WTC11 (cell line): ENCODE measurements around the gene FBN3. TPM values are rescaled to one million over a fixed set of nuclear protein-coding genes. Genes with fewer than 3 reads are reported as not detected.

Experiments used
- ATAC-seq: fragments of 200-7000 bp; cut with Tn5 transposase; 2 replicates; pipeline ENCODE4 v1.10.0; 2021; ENCODE audit warnings: mild to moderate bottlenecking, moderate library complexity
- CTCF ChIA-PET: fragments of 300-600 bp; sonication (Branson Sonifier 250); formaldehyde crosslinking; loops from one replicate; lab custom pipeline; 2021; ENCODE audit warnings: antibody characterized with exemption; lab: Charles Lee
- POLR2A ChIA-PET: fragments of 350-600 bp; sonication (Branson Sonifier 250); formaldehyde crosslinking; loops from one replicate; lab custom pipeline; 2021; ENCODE audit warnings: antibody characterized with exemption; lab: Charles Lee
- DNase-seq: peaks from one replicate; pipeline ENCODE4 v3.0.0; 2021; ENCODE audit warnings: low spot score
- H3K27ac Mint-ChIP-seq: 2 replicates; pipeline ENCODE4 v1.8.0; 2021; ENCODE audit warnings: mixed read lengths
- H3K27me3 Mint-ChIP-seq: 2 replicates; pipeline ENCODE4 v1.8.0; 2021; ENCODE audit warnings: low read depth, mild to moderate bottlenecking, moderate library complexity, mixed read lengths
- H3K36me3 Mint-ChIP-seq: 2 replicates; pipeline ENCODE4 v1.8.0; 2021; ENCODE audit warnings: mixed read lengths
- H3K4me1 Mint-ChIP-seq: 2 replicates; pipeline ENCODE4 v1.8.0; 2022; ENCODE audit warnings: mixed read lengths
- H3K4me3 Mint-ChIP-seq: 2 replicates; pipeline ENCODE4 v1.8.0; 2021; ENCODE audit warnings: mild to moderate bottlenecking, moderate library complexity, mixed read lengths
- H3K9me3 Mint-ChIP-seq: 2 replicates; pipeline ENCODE4 v1.8.0; 2021; ENCODE audit warnings: mixed read lengths
- CBFB ChIP-seq: sonication (generic); formaldehyde crosslinking; IDR thresholded peaks from 2 replicates; pipeline ENCODE4 v1.8.1; 2022; ENCODE audit warnings: mild to moderate bottlenecking, low read depth, missing genetic modification reagents
- EMX1 ChIP-seq: fragments of 250-450 bp; sonication (Bioruptor Pico); IDR thresholded peaks from 2 replicates; pipeline ENCODE4 v1.8.0; 2021; ENCODE audit warnings: mild to moderate bottlenecking
- FOXP1 ChIP-seq: sonication (generic); formaldehyde crosslinking; IDR thresholded peaks from 2 replicates; pipeline ENCODE4 v1.8.0; 2022; ENCODE audit warnings: missing genetic modification reagents, mild to moderate bottlenecking, moderate library complexity, borderline replicate concordance
- GRHL2 ChIP-seq: fragments of 250-450 bp; sonication (Bioruptor Pico); IDR thresholded peaks from 2 replicates; pipeline ENCODE4 v1.8.0; 2022; ENCODE audit warnings: mild to moderate bottlenecking, moderate library complexity; ENCODE audit not compliant: insufficient replicate concordance, severe bottlenecking
- JAZF1 ChIP-seq: fragments of 250-450 bp; sonication (Bioruptor Pico); IDR thresholded peaks from 2 replicates; pipeline ENCODE4 v1.9.0; 2021; ENCODE audit warnings: moderate library complexity, mild to moderate bottlenecking, inconsistent platforms
- NR3C1 ChIP-seq: sonication (generic); formaldehyde crosslinking; conservative IDR thresholded peaks from 2 replicates; pipeline ENCODE4 v1.8.1; 2023; ENCODE audit warnings: low read depth, mild to moderate bottlenecking, missing genetic modification reagents
- ZBTB21 ChIP-seq: sonication (generic); formaldehyde crosslinking; IDR thresholded peaks from 2 replicates; pipeline ENCODE4 v1.8.1; 2023; ENCODE audit warnings: mild to moderate bottlenecking, missing genetic modification reagents, borderline replicate concordance
- ZNF121 ChIP-seq: sonication (generic); formaldehyde crosslinking; IDR thresholded peaks from 2 replicates; pipeline ENCODE4 v1.8.0; 2023; ENCODE audit warnings: missing genetic modification reagents
- ZNF317 ChIP-seq: sonication (generic); formaldehyde crosslinking; IDR thresholded peaks from 2 replicates; pipeline ENCODE4 v1.8.1; 2023; ENCODE audit warnings: low read depth, mild to moderate bottlenecking, moderate library complexity, missing genetic modification reagents, borderline replicate concordance
- ZNF416 ChIP-seq: fragments of 250-450 bp; sonication (Bioruptor Pico); IDR thresholded peaks from 2 replicates; pipeline ENCODE4 v1.9.0; 2021; ENCODE audit warnings: mild to moderate bottlenecking, inconsistent platforms
- total RNA-seq: library from RNA; stranded (reverse); gene quantifications from 3 replicates; pipeline ENCODE4 v1.2.3, GENCODE V29; 2021
- TF ChIP-seq, protein P1 (sequence below): sonication (generic); formaldehyde crosslinking; IDR thresholded peaks from 2 replicates; pipeline ENCODE4 v1.8.1; 2023; ENCODE audit warnings: mild to moderate bottlenecking, moderate library complexity, missing genetic modification reagents
- TF ChIP-seq, protein P2 (sequence below): sonication (generic); formaldehyde crosslinking; IDR thresholded peaks from 2 replicates; pipeline ENCODE4 v1.8.0; 2022; ENCODE audit warnings: mild to moderate bottlenecking, missing genetic modification reagents
- TF ChIP-seq, protein P3 (sequence below): sonication (generic); formaldehyde crosslinking; IDR thresholded peaks from 2 replicates; pipeline ENCODE4 v1.8.0; 2022; ENCODE audit warnings: mild to moderate bottlenecking, missing genetic modification reagents
- TF ChIP-seq, protein P4 (sequence below): sonication (generic); formaldehyde crosslinking; IDR thresholded peaks from 2 replicates; pipeline ENCODE4 v1.8.1; 2022; ENCODE audit warnings: mild to moderate bottlenecking, missing genetic modification reagents, moderate library complexity, borderline replicate concordance
- TF ChIP-seq, protein P5 (sequence below): sonication (generic); formaldehyde crosslinking; conservative IDR thresholded peaks from 2 replicates; pipeline ENCODE4 v1.8.1; 2022; ENCODE audit warnings: mild to moderate bottlenecking, missing genetic modification reagents
- TF ChIP-seq, protein P6 (sequence below): sonication (generic); formaldehyde crosslinking; IDR thresholded peaks from 2 replicates; pipeline ENCODE4 v1.8.0; 2023; ENCODE audit warnings: mild to moderate bottlenecking, missing genetic modification reagents
- TF ChIP-seq, protein P7 (sequence below): sonication (generic); formaldehyde crosslinking; IDR thresholded peaks from 2 replicates; pipeline ENCODE4 v1.8.0; 2023; ENCODE audit warnings: missing genetic modification reagents
- TF ChIP-seq, protein P8 (sequence below): sonication (generic); formaldehyde crosslinking; IDR thresholded peaks from 2 replicates; pipeline ENCODE4 v1.8.0; 2023; ENCODE audit warnings: missing genetic modification reagents, mild to moderate bottlenecking, borderline replicate concordance
- TF ChIP-seq, protein P9 (sequence below): sonication (generic); formaldehyde crosslinking; IDR thresholded peaks from 2 replicates; pipeline ENCODE4 v1.8.1; 2022; ENCODE audit warnings: low read depth, missing genetic modification reagents, borderline replicate concordance

FBN3 gene
- total RNA-seq, 1 experiment from 2014 or later, result 54.8 TPM

DNA sequence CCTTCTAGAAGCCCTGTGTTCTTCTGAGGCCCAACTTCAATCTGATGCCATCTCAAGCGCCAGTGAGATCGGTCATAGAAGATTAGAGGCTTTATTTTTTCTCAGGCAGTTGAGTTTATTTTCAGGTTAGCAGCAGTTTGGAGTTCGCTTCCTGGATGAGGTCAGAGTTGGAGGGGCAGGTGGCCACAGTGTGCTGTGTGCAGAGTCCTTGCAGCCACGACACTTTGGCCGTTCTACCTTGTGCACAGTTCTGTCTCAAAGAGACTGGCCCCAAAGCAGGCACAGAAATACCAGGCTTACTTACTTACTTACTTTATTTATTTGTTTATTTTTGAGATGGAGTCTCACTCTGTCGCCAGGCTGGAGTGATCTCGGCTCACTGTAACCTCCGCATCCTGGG lies 128.0 kb downstream of the FBN3 start (continued):
- TF ChIP-seq, protein P1, sequence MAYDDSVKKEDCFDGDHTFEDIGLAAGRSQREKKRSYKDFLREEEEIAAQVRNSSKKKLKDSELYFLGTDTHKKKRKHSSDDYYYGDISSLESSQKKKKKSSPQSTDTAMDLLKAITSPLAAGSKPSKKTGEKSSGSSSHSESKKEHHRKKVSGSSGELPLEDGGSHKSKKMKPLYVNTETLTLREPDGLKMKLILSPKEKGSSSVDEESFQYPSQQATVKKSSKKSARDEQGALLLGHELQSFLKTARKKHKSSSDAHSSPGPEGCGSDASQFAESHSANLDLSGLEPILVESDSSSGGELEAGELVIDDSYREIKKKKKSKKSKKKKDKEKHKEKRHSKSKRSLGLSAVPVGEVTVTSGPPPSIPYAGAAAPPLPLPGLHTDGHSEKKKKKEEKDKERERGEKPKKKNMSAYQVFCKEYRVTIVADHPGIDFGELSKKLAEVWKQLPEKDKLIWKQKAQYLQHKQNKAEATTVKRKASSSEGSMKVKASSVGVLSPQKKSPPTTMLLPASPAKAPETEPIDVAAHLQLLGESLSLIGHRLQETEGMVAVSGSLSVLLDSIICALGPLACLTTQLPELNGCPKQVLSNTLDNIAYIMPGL (CRISPR knock-in tag), result no peak
- no peak for TF ChIP-seq GRHL2 (CRISPR knock-in tag)

DNA sequence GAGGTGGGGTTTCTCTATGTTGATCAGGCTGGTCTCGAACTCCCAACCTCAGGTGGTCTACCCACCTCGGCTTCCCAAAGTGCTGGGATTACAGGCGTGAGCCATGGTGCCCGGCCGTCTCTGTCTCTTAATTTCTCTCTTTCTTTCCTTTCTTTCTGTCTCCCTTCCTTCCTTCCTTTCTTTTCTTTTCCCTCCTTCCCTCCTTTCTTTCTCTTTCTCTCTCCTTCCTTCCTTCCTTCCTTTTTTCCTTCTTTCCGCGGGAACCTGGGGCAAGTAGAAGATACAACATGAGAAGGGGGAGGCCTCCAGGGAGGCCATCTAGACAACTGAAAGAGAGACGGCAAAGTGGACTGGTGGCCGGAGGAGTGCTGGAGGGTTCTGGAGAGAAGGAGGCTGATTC lies 128.7 kb downstream of the FBN3 start:
- POLR2A ChIA-PET, result no interaction called here
- no peaks in the 10 kb centered on the region for H3K36me3 Mint-ChIP-seq
- ATAC-seq, result no peak
- DNase-seq, result no peak
- H3K4me3 Mint-ChIP-seq, result no peak overlapping the region
- CTCF ChIA-PET, result interaction anchor here (0.7 to 1.2 kb wide), 2 partner anchors 18 to 137 kb away, joined by 3 to 7 read pairs; no protein-coding TSS in a partner anchor
- TF ChIP-seq, protein P2, sequence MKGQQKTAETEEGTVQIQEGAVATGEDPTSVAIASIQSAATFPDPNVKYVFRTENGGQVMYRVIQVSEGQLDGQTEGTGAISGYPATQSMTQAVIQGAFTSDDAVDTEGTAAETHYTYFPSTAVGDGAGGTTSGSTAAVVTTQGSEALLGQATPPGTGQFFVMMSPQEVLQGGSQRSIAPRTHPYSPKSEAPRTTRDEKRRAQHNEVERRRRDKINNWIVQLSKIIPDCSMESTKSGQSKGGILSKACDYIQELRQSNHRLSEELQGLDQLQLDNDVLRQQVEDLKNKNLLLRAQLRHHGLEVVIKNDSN (CRISPR knock-in tag), result no peak
- TF ChIP-seq, protein P3, sequence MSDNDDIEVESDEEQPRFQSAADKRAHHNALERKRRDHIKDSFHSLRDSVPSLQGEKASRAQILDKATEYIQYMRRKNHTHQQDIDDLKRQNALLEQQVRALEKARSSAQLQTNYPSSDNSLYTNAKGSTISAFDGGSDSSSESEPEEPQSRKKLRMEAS (CRISPR knock-in tag), result no peak
- no peak for TF ChIP-seq ZBTB21
- no peak for TF ChIP-seq ZNF416 (CRISPR knock-in tag)
- TF ChIP-seq ZNF317 (CRISPR knock-in tag), result no peak
- TF ChIP-seq, protein P4, sequence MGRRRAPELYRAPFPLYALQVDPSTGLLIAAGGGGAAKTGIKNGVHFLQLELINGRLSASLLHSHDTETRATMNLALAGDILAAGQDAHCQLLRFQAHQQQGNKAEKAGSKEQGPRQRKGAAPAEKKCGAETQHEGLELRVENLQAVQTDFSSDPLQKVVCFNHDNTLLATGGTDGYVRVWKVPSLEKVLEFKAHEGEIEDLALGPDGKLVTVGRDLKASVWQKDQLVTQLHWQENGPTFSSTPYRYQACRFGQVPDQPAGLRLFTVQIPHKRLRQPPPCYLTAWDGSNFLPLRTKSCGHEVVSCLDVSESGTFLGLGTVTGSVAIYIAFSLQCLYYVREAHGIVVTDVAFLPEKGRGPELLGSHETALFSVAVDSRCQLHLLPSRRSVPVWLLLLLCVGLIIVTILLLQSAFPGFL (CRISPR knock-in tag), result no peak
- no peak for TF ChIP-seq CBFB (CRISPR knock-in tag)
- TF ChIP-seq, protein P5, sequence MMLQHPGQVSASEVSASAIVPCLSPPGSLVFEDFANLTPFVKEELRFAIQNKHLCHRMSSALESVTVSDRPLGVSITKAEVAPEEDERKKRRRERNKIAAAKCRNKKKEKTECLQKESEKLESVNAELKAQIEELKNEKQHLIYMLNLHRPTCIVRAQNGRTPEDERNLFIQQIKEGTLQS (CRISPR knock-in tag), result no peak
- TF ChIP-seq, protein P6, sequence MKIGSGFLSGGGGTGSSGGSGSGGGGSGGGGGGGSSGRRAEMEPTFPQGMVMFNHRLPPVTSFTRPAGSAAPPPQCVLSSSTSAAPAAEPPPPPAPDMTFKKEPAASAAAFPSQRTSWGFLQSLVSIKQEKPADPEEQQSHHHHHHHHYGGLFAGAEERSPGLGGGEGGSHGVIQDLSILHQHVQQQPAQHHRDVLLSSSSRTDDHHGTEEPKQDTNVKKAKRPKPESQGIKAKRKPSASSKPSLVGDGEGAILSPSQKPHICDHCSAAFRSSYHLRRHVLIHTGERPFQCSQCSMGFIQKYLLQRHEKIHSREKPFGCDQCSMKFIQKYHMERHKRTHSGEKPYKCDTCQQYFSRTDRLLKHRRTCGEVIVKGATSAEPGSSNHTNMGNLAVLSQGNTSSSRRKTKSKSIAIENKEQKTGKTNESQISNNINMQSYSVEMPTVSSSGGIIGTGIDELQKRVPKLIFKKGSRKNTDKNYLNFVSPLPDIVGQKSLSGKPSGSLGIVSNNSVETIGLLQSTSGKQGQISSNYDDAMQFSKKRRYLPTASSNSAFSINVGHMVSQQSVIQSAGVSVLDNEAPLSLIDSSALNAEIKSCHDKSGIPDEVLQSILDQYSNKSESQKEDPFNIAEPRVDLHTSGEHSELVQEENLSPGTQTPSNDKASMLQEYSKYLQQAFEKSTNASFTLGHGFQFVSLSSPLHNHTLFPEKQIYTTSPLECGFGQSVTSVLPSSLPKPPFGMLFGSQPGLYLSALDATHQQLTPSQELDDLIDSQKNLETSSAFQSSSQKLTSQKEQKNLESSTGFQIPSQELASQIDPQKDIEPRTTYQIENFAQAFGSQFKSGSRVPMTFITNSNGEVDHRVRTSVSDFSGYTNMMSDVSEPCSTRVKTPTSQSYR (CRISPR knock-in tag), result no peak
- TF ChIP-seq, protein P7, sequence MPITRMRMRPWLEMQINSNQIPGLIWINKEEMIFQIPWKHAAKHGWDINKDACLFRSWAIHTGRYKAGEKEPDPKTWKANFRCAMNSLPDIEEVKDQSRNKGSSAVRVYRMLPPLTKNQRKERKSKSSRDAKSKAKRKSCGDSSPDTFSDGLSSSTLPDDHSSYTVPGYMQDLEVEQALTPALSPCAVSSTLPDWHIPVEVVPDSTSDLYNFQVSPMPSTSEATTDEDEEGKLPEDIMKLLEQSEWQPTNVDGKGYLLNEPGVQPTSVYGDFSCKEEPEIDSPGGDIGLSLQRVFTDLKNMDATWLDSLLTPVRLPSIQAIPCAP, result no peak
- no peak for TF ChIP-seq EMX1 (CRISPR knock-in tag)
- TF ChIP-seq ZNF121 (CRISPR knock-in tag), result no peak
- TF ChIP-seq, protein P8, sequence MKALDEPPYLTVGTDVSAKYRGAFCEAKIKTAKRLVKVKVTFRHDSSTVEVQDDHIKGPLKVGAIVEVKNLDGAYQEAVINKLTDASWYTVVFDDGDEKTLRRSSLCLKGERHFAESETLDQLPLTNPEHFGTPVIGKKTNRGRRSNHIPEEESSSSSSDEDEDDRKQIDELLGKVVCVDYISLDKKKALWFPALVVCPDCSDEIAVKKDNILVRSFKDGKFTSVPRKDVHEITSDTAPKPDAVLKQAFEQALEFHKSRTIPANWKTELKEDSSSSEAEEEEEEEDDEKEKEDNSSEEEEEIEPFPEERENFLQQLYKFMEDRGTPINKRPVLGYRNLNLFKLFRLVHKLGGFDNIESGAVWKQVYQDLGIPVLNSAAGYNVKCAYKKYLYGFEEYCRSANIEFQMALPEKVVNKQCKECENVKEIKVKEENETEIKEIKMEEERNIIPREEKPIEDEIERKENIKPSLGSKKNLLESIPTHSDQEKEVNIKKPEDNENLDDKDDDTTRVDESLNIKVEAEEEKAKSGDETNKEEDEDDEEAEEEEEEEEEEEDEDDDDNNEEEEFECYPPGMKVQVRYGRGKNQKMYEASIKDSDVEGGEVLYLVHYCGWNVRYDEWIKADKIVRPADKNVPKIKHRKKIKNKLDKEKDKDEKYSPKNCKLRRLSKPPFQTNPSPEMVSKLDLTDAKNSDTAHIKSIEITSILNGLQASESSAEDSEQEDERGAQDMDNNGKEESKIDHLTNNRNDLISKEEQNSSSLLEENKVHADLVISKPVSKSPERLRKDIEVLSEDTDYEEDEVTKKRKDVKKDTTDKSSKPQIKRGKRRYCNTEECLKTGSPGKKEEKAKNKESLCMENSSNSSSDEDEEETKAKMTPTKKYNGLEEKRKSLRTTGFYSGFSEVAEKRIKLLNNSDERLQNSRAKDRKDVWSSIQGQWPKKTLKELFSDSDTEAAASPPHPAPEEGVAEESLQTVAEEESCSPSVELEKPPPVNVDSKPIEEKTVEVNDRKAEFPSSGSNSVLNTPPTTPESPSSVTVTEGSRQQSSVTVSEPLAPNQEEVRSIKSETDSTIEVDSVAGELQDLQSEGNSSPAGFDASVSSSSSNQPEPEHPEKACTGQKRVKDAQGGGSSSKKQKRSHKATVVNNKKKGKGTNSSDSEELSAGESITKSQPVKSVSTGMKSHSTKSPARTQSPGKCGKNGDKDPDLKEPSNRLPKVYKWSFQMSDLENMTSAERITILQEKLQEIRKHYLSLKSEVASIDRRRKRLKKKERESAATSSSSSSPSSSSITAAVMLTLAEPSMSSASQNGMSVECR, result no peak
- no peak for TF ChIP-seq NR3C1 (CRISPR knock-in tag)
- TF ChIP-seq, protein P9, sequence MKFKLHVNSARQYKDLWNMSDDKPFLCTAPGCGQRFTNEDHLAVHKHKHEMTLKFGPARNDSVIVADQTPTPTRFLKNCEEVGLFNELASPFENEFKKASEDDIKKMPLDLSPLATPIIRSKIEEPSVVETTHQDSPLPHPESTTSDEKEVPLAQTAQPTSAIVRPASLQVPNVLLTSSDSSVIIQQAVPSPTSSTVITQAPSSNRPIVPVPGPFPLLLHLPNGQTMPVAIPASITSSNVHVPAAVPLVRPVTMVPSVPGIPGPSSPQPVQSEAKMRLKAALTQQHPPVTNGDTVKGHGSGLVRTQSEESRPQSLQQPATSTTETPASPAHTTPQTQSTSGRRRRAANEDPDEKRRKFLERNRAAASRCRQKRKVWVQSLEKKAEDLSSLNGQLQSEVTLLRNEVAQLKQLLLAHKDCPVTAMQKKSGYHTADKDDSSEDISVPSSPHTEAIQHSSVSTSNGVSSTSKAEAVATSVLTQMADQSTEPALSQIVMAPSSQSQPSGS (CRISPR knock-in tag), result no peak
- TF ChIP-seq JAZF1 (CRISPR knock-in tag), result no peak
- TF ChIP-seq FOXP1 (CRISPR knock-in tag), result no peak
- no peaks in the 10 kb centered on the region for H3K4me1 Mint-ChIP-seq
- no peak overlapping the region; the same call in 1 of the 2 replicates for H3K27ac Mint-ChIP-seq
- H3K27me3 Mint-ChIP-seq, result no peaks in the 10 kb centered on the region
- H3K9me3 Mint-ChIP-seq, result no peaks in the 10 kb centered on the region
